Colon (tissue), 2 donors: ENCODE data around the gene BMP3.

Experiments
- FAIRE-seq: peaks from 2 replicates; lab custom pipeline; 2012; peaks lifted over from hg19 to GRCh38; lab: Jason Lieb, UNC
- donor health status: control.
- donor health status: control.

The BMP3 gene

DNA sequence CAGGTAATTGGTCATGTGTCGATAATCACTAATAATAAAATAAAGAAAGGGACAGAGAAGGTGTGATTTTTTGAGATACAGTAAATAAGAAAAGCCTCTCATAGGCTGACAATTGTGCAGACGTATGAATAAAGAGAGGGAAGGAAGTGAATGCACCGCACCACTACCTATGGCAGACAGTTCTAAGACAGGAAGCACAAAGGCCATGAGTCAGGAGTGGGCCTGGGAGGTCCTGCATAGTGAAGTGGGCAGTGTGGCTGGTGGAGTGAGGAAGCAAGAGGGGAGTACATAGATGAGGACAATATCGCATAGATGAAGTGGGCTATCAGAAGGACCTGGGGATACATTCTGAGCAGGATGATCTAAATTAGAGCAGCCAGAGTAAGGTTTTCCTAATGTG is 75.6 kb downstream of the BMP3 start:
- no peak for FAIRE-seq
